ENCODE results near the gene ZNF787.

DNA sequence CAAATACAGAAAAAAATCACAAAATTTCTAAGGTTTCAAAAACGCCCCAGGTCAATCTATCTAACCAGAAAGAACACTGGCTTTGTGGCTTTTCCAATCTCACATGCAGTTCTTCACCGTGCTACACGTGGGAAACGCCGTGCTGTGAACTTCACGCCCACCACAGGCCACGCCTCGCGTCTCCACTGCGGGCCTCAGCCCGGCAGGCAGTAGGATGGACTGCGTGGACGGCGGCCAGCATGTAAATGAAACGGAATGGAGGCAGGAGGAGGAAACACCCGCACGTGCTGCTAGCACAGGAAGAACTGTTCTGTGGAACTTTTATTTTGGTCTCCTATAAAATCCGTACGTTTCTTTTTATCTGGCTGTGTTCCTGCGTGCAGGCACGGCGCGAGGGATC is 23.8 kb downstream of the ZNF787 start:
- TF ChIP-seq, protein P1, sequence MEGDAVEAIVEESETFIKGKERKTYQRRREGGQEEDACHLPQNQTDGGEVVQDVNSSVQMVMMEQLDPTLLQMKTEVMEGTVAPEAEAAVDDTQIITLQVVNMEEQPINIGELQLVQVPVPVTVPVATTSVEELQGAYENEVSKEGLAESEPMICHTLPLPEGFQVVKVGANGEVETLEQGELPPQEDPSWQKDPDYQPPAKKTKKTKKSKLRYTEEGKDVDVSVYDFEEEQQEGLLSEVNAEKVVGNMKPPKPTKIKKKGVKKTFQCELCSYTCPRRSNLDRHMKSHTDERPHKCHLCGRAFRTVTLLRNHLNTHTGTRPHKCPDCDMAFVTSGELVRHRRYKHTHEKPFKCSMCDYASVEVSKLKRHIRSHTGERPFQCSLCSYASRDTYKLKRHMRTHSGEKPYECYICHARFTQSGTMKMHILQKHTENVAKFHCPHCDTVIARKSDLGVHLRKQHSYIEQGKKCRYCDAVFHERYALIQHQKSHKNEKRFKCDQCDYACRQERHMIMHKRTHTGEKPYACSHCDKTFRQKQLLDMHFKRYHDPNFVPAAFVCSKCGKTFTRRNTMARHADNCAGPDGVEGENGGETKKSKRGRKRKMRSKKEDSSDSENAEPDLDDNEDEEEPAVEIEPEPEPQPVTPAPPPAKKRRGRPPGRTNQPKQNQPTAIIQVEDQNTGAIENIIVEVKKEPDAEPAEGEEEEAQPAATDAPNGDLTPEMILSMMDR (IDR thresholded peaks at IDR 0.05; ENCODE audit: extremely low read depth in 1 of 2, insufficient read depth in 1 of 2, low read depth in 1 of 2, low read length in 2 of 2): no peak
- TF ChIP-seq POLR2A (IDR thresholded peaks at IDR 0.05; ENCODE audit: low read depth, low read length) (no peak), EZH2 (IDR thresholded peaks at IDR 0.05; ENCODE audit: borderline replicate concordance, low read depth, low read length, severe bottlenecking) (no peak), POLR2AphosphoS5 (IDR thresholded peaks at IDR 0.05; ENCODE audit: insufficient read depth, low read depth, low read length) (no peak), GATA2 (IDR thresholded peaks at IDR 0.05; ENCODE audit: insufficient read depth, insufficient read length, low read depth, low read length) (no peak), JUN (IDR thresholded peaks at IDR 0.05; ENCODE audit: borderline replicate concordance, insufficient read depth, insufficient read length, low read depth) (no peak)
- TF ChIP-seq, protein P2, sequence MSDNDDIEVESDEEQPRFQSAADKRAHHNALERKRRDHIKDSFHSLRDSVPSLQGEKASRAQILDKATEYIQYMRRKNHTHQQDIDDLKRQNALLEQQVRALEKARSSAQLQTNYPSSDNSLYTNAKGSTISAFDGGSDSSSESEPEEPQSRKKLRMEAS (IDR thresholded peaks at IDR 0.05; ENCODE audit: insufficient read depth, insufficient read length): no peak

All from endothelial cell of umbilical vein (primary cell).